GM06990 (cell line): Measurements from ENCODE around the gene ZDHHC12.
"Not testable (repeated sequence)": the region's sequence is repeated elsewhere in the genome, so short reads cannot be mapped to it uniquely, and the experiment has no call there.

Experiments
- DNase-seq: peaks from one replicate; pipeline ENCODE4 v3.0.0-alpha.2; 2011; ENCODE audit not compliant: insufficient read length; ENCODE audit errors: extremely low read depth
- H3K27me3 ChIP-seq: replicated peaks from 2 replicates; pipeline ENCODE4 v1.6.0; 2011; ENCODE audit warnings: low read length; ENCODE audit not compliant: control insufficient read depth, insufficient read depth
- H3K36me3 ChIP-seq: 2 replicates; pipeline ENCODE4 v1.5.1; 2011; ENCODE audit warnings: low read length; ENCODE audit not compliant: control insufficient read depth, insufficient read depth
- H3K4me3 ChIP-seq: replicated peaks from 2 replicates; pipeline ENCODE4 v1.5.1; 2011; ENCODE audit warnings: low read depth, mild to moderate bottlenecking, control low read depth, low read length
- CTCF ChIP-seq: IDR thresholded peaks from 2 replicates; pipeline ENCODE4 v1.5.1; 2011; ENCODE audit warnings: low read length, control low read depth, mild to moderate bottlenecking, inconsistent platforms; ENCODE audit not compliant: insufficient read depth, poor library complexity, severe bottlenecking

The ZDHHC12 gene

GRCh38 chr9:128696923-128697707 is 26.8 kb downstream of the ZDHHC12 start:
- TF ChIP-seq CTCF = no peak
- DNase-seq = no peak
- H3K27me3 ChIP-seq = no peaks in the 10 kb centered on the region
- peaks cover 8% of the 10 kb centered on the region for H3K36me3 ChIP-seq
- no peak overlapping the region for H3K4me3 ChIP-seq

GRCh38 chr9:128694344-128694743 is 29.6 kb downstream of the ZDHHC12 start:
- Histone ChIP-seq H3K4me3 (no peak overlapping the region), H3K27me3 (no peaks in the 10 kb centered on the region), H3K36me3 (peaks cover 8% of the 10 kb centered on the region)
- TF ChIP-seq CTCF = no peak
- no peak for DNase-seq

- H3K27me3 ChIP-seq, H3K4me3 ChIP-seq, DNase-seq, H3K36me3 ChIP-seq: not testable (repeated sequence)
Measured at GRCh38 chr9:128693738-128694137, 30.2 kb downstream of the ZDHHC12 start.

- DNase-seq = no peak
- H3K4me3 ChIP-seq = peak overlapping the region; percentile 95
- TF ChIP-seq CTCF = no peak
- H3K36me3 ChIP-seq = peaks cover 2% of the 10 kb centered on the region; the same call in 1 of the 2 replicates
- no peaks in the 10 kb centered on the region for H3K27me3 ChIP-seq
Measured at GRCh38 chr9:128690684-128691034, 33.3 kb downstream of the ZDHHC12 start.

- Histone ChIP-seq H3K27me3 (no peaks in the 10 kb centered on the region), H3K4me3 (peak overlapping the region; percentile 95), H3K36me3 (peaks cover 2% of the 10 kb centered on the region; the same call in 1 of the 2 replicates)
- no peak for TF ChIP-seq CTCF
- DNase-seq = peak; percentile 48
Measured at GRCh38 chr9:128689820-128690683, 33.9 kb downstream of the ZDHHC12 start.

GRCh38 chr9:128689293-128689774 is 34.6 kb downstream of the ZDHHC12 start:
- Histone ChIP-seq H3K36me3 (peaks cover 2% of the 10 kb centered on the region; the same call in 1 of the 2 replicates), H3K27me3 (no peaks in the 10 kb centered on the region), H3K4me3 (peak overlapping the region; percentile 75)
- no peak for TF ChIP-seq CTCF
- no peak for DNase-seq
